ENCODE results near the gene RNF112.
A peak's percentile ranks its signal among the peaks of the same experiment; 100 is the strongest.

RNF112 gene, protein sequence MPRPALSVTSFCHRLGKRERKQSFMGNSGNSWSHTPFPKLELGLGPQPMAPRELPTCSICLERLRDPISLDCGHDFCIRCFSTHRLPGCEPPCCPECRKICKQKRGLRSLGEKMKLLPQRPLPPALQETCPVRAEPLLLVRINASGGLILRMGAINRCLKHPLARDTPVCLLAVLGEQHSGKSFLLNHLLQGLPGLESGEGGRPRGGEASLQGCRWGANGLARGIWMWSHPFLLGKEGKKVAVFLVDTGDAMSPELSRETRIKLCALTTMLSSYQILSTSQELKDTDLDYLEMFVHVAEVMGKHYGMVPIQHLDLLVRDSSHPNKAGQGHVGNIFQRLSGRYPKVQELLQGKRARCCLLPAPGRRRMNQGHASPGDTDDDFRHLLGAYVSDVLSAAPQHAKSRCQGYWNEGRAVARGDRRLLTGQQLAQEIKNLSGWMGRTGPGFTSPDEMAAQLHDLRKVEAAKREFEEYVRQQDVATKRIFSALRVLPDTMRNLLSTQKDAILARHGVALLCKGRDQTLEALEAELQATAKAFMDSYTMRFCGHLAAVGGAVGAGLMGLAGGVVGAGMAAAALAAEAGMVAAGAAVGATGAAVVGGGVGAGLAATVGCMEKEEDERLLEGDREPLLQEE

DNA sequence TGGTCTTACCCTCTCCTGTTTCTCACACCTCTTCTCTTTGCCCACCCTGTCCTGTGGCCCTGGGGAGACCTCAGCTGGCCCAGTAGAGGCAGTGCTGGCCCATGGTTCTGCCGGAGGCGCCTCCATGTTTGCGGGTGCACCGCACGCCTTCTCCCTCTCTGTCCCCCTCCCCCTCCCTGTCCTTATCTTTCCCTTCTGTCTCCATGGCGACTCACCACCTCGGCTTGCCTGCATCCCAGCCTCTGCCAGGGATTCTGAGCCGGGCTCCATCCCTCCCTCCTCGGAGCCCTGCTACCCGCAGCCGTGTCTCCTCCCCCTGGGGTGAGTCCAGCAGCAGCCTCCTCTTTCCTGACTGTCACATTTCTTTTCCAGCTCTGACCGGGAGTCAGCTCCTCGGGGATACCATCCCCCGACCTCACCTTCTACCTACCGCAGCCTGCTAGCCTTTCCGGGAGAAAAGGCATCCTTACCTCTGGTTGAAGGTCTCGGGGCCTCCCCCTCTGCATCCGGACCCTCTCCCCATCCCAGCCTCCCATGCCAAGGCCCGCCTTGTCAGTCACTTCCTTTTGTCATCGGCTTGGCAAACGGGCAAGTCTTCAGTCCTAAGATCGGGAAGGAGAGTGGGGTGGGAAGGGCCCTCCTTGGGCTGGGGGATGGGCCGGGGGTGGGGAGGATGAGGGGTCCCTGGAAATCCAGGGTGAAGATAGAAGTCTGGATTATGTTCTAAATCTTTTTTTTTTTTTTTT, at the start of gene RNF112:
RNF112 (plus strand) TSS at position 358 of the 746 bp plus-strand sequence; CDS start at position 535, 177 bp downstream.
- no peak for DNase-seq

DNA sequence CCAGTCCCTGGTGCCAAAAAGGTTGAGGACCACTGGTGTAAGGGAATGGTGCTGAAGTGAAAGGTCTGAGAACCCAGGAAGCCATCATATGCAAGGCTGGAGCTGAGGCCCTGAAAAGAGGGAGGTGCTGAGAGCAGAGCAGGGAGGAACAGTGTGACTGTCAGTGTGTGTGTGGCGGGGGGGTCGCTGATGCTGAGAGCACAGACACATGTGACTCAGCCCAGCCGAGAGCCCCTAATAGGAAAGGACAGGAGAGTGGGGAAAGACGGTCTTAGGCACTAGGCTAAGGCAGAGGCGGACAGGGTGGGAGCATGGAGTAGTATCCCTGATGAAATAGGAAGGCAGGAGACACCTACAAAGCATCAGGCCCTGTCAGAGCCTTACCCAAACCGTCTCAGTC, 49.7 kb upstream of the RNF112 start:
- DNase-seq: no peak

DNA sequence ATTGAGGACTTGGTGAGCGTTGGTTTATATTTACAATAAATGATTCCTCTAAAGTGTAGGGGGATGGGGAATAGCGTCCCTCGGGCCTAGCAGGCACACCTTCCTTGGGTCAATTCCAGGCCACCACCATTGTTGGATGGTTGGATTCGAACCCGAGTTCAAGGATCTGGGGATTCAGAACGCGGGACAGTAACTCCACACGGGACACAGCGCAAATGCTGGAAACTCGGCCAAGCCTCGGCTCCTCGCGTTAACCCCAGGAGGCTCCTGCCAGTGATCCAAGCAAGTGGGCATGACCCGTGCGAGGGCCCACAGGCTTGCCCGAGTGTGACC, 49.1 kb upstream of the RNF112 start:
- DNase-seq: no peak

DNA sequence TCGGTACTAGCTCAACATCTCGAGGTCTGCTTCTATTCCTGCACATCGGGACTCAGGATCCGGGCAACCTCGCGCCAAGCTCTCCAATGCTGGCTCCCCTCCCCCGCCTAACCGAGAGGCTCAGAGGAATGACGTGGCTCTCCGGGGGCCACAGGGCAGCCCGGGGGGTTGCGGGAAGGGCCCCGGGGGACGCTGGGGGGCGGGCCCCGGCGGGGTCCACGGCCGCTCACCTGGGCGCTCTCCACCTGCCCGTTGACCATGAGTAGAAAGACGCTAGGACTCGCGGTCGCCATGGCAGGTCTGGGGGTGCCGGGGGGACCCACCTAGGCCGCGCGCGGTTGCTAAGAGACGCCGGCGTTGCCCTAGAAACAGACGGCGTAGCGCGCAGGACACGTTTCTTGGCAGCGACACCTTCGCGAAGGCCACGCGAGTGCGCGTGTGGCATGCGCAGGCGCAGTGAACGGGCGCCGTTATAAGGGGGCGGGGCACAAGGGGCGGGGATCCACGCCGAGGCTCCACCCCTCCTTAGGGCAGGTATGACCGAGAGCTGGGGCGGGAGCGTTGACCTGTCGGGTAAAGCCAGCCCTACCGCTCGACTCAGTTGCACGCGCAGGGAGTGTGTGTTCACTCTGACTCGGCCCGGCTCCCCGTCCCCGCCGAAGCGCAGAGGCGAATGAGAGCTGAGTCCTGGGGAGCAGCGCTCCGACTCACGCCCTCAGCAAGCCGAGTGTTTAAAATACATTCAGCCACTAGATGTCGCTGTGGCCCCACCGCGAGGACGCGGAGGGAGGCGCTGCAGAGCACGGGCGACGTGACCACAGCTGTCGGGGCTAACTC, 48.5 kb upstream of the RNF112 start, which contains the start of gene B9D1:
B9D1 (minus strand) TSS at position 447 of the 837 bp plus-strand sequence; CDS start at position 293, 154 bp downstream.
- peak; percentile 94 to 96 for DNase-seq

DNA sequence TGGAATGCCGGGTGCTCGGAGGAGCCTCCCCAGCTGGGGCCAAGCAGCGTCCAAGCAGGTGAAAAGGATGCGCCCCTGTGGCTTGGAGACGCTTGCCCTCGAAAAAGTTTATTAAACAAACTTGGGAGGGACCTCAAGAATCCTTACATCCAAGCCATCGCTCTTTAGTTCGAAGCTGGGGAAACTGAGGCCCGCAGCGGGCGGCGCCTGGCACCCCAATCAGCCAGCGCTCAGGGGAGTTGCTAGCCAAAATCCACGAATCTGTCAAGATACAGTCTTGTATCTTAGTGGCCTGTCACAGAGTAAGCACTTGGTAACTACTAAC, 48.0 kb upstream of the RNF112 start:
- DNase-seq: no peak

DNA sequence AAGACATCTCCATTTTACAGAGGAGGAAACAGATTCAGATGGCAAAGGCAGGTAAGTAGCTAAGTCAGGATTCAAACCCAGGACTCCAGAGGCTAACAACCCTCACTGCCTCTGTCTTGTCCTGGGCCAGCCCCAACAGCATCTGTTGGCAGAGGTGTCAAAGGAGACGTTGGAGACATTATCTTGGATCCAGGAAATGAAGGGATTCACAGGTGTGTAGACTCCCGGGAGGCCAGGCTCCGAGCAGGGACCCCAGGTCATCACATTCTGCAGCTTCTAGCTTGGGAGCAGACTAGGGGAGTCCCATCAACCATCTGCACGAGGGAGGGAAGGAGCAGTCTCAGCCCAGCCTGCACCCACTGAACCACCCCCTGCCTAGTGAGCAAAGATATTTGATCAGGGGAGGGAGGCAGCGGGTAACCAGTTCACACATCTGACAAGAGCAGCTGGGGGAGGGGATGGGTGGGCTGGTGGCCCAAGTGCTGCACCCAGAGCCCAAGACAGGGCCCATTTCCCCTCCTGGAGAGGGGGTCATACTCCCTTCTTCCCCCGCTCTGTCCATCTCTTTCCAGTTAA, 47.5 kb upstream of the RNF112 start:
- DNase-seq: no peak

DNA sequence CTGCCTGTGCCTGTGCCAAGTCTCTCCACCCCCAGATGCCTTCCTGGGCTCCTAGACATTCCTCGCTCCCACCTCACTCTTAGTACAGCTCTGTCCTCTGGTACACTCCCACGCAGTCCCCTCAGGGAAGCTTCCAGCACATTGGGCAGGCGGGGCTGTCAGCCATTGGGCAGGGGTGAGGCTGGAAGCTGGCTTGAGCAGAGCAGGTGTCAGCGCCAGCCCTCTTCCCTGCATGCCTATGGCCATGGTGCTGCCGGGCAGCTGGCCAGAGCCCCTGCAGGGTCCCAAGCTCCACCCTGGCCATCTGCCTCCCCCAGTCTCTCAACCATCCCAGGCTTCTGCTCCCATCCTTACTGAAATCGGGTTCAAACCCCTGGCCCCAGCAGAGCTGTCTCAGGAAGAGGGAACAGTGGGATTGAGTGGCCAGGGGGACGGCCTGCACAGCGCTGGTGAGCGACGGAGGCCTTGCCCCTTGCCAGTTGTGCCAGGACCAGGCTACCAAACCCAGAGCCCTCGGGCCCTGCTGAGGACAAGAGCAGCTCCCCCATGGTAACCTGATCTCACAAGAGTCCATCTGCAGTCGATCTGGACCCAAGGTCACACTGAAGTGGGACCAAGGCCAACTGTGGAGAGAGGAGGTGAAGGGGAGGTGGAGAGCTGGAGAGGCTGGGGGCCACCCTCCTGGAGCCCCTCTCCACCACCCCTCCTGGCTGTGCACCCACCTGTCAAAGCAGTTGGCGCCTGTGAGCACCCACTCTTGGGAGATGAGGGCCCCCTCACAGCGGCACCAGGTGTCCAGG, 46.1 kb upstream of the RNF112 start:
- no peak for DNase-seq

DNA sequence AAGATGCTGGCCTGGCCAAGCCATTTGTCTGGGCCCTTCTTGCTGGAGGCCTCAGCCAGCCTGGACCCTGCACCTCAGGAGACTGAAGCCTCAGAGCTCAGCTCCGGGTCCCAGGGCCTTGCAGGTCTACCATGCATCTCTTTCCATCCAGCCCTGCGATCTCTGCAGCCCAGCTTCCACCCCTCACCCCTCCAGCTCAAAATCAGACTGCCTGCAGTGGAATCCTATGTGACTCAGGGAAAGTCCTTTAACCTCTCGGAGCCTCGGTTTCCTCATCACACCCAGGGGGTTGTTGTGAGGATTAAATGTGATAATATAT, 45.6 kb upstream of the RNF112 start:
- DNase-seq: no peak

DNA sequence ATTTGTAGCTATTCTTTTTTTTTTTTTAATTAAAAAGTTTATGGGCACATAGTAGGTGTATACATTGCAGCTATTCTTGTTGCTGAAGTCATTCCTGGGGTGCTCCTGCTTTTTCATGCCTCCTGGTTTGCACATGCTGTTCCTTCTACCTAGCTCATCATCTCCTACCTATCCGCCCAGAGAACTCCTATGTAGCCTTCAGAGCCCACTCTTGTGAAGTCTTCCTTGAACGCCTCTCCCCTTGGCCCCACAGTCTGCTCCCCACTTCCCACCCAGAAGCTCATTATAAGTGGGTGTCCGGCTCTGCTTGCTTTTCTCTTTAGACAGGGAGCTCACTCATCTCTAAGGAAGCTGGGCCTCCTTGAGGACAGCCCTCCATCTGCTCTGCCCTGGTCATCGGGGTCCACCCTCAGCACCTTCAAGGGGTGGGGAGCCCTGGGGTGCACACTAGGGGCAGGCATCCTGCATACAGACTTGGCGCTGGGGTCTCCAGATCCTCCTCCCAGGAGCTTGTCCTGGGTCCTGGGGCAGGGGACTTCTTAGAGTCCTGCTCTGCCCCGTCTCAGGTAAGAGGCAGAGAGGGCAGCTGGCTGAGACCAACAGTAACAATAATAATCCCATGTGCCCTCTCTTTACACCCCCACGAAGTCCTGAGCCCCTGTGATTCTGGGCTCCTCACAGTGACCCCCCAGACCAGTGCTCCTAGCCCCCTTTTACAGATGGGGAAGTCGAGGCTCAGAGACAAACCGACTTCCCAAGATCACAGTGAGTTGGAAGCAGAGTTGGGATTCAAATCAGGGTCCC, 45.0 kb upstream of the RNF112 start:
- no peak for DNase-seq

DNA sequence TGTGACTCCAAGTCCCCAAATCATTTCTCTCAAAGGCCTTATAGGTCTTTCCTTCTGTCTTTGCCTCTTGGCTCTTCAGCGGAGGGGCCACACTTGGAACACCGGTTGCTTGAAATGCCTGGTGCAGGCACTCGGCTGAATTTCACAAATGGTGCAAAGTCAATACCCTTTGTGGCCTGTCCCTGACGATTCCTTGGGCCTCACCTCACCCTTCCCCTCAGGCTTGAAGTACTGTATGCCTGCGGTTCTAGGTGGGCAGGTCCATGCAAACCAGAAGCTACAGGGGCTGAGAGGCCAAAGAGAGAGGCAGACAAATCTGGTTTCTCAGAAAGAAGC, 44.4 kb upstream of the RNF112 start:
- DNase-seq: no peak

DNA sequence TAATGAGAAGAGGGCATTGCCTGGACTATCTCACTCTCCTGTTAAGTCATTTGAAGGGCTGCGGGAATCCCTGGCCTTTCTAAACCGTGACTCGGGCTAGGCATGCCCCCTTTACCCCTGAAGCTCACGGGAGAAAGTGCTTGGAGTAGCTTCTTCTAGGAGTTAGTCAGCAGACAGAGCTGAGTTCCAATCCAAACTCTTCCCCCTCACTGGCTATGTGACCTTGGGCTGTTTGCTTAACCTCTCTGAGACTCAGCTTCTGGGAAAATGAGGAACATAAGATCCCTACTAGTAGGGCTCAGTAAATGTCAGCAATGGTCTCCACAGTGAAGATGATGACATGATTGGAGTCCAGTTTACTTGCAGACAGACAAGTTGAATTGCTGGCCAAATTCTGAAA, 42.8 kb upstream of the RNF112 start:
- no peak for DNase-seq

DNA sequence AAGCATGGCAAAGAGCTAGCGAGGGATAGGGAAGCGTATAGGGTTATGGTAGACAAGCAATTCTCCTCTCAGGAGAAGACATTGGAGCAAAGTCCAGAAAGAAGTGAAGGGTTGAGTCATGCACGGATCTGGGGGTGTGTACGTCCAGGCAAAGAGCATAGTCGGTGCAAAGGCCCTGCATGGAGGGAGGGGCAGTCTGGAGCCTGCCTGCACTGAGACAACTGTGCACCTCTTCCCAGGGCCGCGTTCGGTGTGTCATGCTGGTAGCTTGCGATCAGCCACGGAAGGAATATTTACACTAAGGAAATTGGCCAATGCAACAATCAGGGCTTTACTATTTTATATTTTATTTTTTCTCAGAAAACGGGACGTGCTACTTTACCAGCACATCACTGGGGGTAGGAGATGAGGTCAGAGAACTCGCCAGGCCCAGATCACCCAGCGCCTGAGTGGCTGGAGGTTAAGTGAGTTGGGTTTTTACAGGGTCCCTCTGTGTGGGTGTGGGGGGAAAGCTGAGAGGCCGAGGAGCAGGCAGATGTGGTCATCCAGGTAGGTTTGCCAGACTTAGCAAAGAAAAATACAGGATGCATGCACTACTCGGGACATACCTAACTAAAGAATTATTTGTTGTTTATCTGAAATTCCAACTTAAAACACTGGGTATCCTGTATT, 41.8 kb upstream of the RNF112 start:
- DNase-seq: no peak

DNA sequence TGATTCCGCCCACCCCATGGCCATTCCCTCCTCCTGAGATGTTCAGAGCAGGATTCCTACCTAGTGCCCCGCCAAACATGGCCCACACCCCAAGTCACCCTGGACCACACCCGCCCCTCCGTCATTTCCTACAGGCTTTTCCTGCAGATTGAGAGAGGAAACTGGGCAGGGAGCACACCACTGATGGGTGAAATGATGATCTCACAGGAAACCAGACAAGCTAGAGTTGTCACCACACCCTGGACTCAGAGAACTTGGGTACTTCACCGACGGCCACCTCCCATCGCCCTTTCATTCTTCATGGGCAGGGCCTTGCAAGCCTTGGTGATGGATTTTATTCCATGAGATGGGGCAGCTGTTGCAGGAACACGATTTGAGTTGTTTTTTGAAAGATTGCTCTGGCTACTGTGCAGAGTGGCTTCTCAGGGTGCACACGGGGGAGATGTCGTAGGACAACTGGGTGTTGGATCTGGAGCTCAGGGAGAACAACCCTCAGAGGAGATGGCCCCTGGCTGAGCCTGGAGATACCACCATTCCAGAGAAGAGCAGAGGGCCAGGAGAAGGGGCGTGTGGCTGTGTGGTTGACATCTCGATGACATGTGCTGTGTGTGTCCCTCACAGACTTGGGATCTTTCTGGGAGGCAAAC, 41.1 kb upstream of the RNF112 start:
- DNase-seq: peak; percentile 62 to 71

DNA sequence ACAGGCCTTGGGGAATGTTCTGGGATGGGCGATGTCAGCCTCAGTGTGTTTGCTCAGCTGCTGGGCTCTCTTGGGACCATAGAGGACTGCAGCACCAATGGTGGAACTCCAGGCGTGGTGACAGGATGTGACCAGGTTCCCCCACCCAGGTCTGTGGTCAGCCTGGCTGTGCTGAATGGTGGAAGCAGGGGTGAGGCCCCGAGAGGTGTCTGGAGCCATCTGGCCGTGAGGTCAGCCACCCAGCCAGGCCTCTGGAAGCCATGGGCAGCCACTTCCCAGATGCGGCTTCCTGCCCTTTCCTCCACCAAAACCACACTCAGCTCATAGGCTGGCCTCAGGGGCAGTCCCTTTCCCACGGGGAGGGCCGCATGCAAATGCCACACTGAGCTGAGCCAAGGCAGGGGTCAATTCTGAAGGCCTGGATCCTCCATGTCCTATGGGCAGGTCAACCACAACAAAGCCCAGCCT, 40.5 kb upstream of the RNF112 start:
- DNase-seq: peak; percentile 34 to 63

DNA sequence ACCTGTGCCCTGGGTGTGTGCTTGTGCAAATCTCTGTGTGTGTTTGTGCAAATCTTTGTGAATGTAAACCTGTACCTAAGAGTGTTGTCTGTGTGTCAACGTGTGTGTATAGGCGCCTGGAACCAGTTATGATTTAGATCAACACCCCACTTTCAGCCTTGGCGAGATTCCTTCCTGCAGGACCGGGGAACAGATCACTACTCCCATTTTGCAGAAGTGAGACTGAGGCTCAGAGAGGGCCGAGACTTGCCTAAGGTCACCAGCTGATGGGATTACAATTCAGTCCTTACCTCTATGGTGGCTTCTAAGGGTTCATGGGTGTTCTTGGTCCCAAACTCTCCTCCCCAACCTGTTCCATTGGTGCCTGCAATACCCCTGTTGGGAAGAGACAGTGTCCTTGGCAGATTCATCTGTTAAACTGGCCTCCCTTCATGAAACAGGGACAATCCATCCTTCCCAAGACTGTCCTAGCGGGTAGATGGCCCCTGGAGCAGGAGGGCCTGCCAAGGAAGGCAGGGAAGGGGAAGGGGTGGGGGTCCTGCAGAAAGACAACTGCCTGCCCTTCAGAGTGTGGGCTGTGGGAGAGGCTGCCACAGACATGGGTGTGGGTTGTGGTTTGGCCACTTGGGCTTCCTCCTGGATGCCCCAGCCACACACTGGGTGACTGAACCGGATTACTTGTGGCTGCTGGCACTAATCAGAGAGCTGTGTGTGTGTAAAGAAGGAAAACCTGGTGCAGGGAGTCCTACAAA, 39.6 kb upstream of the RNF112 start:
- DNase-seq: peak in 1 of 2 donors; percentile 9

DNA sequence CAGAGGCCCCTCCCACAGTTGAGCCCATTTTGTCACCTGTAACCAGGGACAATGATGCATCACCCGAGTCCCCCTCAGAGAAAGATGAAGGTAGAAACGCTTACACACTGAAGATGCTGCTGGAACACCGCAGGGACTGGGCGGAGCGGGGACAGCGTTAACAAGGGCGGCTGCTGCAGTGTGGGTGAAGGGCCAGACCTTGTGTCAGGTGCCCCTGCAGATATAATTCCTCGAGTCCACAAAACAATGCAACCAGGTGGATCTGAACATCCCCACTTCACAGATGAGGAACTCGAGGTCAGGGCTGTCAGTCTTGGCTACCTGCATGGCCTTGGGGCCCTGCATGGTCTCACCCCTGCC, 39.0 kb upstream of the RNF112 start:
- no peak for DNase-seq

DNA sequence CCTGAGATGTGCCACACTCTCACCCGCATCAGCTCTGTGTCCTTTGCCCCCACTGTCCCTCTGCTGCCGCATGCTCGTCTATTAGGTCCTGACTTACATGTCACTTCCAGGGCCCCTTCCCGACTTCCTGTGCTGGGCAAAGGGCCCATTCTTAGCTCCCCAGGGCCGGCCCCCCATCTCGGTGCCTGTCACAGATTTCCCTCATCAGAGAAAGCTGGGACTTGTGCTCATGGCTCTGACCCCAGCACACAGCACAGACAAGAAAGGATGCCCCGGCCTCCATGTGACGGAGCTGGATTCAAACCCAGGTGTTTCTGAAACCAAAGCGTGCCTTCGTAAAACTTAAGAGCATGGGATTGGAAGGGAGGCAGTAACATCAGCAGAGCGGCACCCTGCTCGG, 38.6 kb upstream of the RNF112 start:
- no peak for DNase-seq

DNA sequence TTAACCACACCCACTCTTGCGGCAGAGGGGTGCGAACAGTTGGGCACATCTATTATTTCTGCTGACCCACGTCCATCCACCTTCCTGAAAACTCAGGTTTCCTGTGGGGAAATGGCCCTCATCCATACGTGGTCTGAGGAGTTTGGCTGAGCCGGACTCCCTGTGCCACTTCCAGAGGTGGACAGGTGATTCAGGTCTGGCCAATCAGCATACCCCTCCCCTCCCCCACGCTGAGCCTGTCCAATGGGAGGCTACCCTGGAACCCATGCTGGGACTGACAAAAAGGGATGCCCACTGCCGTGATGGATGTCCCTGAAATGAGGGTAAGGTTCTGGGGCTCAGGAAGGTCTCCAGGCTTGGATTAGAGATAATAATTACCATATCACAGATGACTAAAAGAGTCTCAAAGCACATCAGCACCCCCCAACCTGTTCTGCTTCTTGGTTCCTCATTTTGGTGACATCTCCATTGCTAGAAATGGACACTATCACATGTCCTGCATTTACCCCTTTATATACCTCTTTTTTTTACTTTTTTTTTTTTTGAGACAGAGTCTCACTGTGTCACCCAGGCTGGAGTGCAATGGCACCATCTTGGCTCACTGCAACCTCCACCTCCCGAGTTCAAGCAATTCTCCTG, 38.0 kb upstream of the RNF112 start:
- DNase-seq: no peak

DNA sequence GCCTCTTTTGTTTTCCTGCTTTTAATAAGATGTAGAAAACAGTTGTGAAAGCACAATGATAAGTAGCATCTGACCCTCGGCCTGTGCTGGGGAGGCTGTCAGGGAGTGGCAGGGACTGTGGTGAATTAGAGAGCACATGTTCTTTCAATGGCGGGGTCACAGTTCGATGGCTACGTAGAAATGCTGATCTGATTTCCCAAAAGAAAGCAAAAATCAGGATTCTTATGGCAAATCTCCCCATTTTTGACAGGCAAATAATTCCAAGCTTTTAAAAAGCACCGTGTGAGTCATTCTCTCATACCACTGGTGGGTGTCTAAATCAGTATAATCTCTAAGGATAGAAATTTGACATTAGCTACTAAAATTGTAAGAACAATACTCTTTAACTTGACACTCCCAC, 36.9 kb upstream of the RNF112 start:
- DNase-seq: no peak
